NCI-H345 treated with DMSO at 0.1 percent for 48 hours (cell line): ENCODE measurements around the gene ESCO1.

ENCODE experiments used
- DNase-seq: peaks from one replicate; lab custom pipeline; 2025; ENCODE audit not compliant: unreplicated experiment; lab: John Stamatoyannopoulos, UW

ESCO1 gene

GRCh38 chr18:21489919-21490495 is 110.5 kb downstream of the ESCO1 start:
- no peak for DNase-seq

DNA sequence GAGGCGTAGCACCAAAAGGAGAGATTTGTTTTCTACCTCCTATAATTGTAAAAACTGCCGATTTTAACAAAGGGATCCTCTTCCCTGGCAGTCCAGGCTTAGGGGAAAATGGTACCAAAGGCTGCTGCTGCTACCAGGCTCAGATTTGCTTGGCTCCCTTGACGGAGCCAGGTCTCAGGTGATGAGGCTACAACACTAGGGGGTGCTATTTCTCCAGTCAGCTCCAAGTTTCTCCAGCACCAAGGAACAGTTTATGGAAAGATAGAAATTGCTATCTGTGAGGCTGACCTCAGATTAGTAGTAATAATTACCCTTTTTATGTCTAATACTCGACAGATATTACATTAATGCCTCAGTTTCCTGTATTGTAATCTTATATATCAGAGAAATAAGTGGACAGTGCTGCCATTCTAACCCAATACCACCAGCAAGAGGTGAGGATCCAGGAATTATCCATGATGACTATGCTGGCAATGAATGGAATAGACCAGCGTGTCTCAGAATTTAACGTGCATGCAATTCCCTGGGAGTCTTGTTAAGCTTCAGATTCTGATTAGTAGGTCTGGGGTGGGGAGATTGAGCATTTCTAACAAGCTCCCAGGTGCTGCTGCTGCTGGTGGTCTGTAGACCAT is 111.3 kb downstream of the ESCO1 start:
- peak; percentile 25 for DNase-seq

DNA sequence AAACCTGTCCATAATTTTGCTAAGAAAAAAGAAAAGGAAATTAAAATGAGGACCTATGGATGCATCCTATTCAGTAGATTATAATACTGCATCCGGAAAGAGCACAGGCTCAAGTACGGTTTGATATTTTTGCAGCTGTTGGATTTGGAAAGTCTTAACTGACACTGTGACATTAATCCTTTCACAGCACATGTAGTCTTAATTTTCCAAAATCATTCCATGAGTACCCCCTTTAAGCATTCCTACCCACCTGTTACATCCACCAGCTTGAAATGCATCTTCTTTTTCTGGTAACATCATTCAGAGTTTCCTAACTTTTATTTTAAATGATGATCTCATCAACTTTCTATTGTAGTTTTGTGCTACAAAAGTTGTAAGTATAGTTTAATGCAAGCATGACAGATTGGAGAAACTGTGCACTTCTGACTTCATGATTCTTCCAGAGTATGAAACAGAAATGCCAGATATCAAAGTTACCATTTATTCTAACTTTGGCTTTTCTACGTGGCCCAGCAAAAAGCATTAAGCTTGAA is 113.5 kb downstream of the ESCO1 start:
- DNase-seq, result no peak

GRCh38 chr18:21484851-21485636 is 115.5 kb downstream of the ESCO1 start:
- DNase-seq, result no peak

GRCh38 chr18:21483051-21483450 is 117.5 kb downstream of the ESCO1 start:
- DNase-seq, result no peak

- DNase-seq, result no peak
These were observed 118.8 kb downstream of the ESCO1 start for GRCh38 chr18:21481739-21482138.

GRCh38 chr18:21479721-21480120 is 120.8 kb downstream of the ESCO1 start:
- no peak for DNase-seq
